ENCODE measurements around the gene NDUFA9.

NDUFA9 gene

DNA sequence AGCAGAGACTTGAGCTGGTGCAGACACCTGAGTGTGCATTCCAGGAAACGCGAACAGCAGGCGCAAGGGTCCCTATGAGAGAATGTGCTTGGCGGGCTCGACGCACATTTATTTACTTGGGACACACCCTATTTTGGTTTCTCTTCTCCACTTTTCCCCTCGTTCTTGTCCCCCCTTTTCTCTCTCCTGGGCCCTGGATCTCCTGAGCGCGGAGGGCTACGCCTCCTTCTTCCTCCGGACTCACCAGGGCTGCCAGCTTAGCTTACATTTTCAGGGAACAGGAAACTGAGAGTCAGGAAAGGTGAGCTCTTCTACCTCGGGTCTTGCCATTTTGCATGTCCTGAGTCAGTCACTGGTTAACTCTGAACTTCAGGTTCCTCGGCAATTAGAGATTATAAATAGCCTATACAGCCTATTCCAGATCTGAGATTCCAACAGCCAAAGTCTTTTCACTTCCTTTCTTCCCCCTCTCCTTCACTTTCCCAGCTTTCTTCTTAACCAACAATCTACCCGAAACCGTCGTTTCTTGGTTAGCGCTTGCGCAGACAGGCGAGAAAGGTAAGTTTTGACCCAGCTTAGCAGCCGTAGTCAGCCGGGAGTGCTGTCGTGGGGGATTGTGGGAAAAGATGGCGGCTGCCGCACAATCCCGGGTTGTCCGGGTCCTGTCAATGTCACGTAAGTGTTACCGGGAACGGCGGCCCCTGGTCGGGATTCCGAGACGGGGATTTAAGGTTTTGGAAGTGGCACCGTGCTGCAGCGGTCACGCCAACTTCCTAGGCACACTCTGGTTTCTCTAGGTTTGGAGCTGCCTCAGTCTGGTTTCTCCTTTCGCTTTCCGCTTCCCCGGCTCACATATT lies at the start of gene NDUFA9, which contains the start of gene AKAP3:
Gene NDUFA9, plus strand, starts transcription at position 614 of the 857 bp plus-strand sequence. Its CDS starts 13 bp downstream, at position 627.
Gene AKAP3, minus strand, starts transcription at position 551 of the 857 bp plus-strand sequence. CDS start 10,855 bp downstream, outside the sequence.
- DNase-seq (ENCODE audit: low spot score) = peak; percentile 81

DNA sequence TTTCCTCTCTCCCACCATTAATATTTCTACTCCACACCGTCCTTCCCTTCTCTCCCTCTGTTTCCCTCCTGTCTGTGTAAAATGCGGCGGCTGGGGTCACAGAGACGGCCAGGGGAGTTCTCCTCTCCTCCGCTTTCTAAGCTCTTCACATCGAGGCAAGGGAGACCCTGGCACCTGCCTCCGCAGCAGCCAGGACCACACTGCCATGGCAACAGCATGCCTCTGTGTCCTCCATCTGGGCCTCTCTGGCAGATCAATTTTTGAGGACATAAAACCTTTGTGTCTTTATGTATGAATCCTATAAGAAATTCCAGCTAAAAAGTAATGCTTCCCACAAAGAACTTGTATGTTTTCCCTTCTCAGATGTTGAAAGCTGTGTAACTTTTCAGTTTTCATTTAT lies 45.5 kb upstream of the NDUFA9 start:
- DNase-seq (ENCODE audit: low spot score) = no peak

DNA sequence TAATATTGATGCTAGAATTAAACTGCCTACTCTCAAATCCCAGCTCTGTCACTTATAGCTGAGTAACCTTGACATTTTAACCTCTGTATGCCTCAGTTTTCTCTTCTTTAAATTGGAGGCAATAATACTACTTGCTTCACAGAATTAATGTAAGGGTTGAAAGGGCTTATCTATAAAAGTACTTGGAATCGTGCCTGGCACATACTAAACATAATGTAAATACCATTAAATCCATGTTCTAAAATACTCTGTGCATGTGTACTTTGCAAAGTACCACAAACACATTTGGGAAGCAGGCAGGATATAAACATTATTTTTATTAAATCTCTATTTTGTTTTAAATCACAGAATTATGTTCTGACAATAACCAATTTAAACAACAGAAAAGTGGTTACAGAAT lies 45.0 kb upstream of the NDUFA9 start:
- DNase-seq (ENCODE audit: low spot score) = no peak

DNA sequence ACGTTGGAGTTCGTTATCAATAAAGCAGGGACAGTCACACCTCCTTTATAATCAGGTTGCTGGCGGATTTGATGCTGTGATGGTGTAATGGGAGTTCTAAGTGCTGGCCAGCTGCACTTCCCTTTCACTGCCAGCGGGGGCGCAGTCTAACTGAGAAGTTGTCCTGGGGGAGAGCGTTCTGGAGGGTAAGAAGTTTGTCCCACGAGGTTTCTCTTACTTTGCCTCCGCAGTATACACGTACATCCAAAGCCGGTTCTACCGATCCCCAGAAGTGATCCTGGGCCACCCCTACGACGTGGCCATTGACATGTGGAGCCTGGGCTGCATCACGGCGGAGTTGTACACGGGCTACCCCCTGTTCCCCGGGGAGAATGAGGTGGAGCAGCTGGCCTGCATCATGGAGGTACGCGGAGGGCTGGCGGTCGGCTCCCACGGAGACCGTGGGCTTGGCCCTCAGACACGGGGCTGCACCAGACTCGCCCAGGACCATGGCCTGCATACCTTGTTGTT lies 44.2 kb upstream of the NDUFA9 start:
- DNase-seq (ENCODE audit: low spot score) = peak; percentile 86

DNA sequence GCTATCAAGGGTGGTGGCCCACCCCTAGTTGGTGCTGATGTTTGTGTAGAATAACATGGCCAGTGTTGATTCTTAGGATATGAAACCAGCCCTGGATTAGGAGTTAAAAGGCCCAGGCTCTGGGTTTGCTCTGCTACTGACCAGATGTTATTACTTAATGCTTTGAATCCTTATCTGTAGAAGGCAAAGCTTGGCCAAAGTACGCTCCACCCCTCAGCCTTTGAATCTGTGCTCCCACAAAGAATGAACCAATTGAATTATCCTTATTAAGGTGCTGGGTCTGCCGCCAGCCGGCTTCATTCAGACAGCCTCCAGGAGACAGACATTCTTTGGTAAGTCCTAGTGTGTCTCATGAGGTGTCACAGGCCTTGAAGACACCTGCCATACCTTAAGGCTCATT lies 41.9 kb upstream of the NDUFA9 start:
- DNase-seq (ENCODE audit: low spot score) = no peak

DNA sequence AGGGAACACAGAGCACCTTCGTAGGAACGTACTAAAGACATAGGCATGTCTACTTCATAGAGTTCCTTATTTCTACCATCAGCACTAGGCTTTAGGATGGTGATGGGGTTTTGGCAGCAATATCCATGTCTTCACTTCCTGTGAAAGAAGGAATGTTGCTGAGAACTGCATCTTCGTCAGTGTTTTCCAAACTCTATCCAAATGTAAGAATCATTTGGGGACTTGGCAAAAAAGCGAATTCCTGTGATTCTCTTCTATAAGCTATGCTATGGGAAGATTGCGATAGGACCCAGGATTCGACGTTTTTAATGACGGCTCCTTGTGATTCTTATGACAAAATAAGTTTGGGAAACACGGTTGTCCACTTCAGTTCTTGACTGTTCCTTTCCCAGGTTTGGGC lies 39.8 kb upstream of the NDUFA9 start:
- no peak for DNase-seq (ENCODE audit: low spot score)

DNA sequence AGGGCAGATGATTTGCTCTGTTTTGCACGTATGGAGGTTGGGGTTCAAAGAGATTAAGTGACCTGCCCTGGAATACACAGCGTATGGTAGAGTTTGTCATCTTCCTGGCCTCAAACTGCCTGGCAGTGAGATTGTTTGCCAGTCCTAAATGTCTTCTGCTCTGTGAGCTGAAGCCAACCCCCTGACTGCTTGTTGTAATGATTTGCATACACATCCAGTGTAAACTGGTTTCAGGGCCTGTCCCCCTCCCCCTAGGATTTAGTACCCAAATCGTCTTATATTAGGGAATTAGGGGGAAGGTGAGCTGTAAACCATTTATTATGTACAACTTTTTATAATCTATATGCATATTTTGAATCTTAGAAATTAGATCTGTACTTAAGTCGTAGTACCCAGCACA lies 38.4 kb upstream of the NDUFA9 start:
- DNase-seq (ENCODE audit: low spot score) = no peak

DNA sequence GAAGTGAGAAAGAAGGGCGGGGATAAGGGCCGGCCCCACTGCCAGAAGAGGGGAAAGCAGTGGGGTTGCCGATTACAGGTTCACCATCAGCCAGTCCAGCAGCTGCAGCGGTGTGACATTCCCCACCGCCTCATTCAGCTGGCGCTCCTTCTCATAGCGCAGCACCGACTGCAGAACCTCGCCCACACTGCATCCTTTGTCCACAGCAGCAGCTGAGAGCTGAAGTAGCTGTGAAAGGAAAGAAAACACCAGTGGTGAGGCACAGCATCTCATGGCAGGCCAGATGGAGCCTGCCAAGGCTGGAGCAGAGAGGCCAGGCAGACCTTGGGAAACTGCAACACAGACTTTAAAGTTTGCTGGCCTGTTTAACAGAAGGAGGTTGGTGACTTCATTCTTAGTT lies 33.2 kb upstream of the NDUFA9 start:
- no peak for DNase-seq (ENCODE audit: low spot score)

DNA sequence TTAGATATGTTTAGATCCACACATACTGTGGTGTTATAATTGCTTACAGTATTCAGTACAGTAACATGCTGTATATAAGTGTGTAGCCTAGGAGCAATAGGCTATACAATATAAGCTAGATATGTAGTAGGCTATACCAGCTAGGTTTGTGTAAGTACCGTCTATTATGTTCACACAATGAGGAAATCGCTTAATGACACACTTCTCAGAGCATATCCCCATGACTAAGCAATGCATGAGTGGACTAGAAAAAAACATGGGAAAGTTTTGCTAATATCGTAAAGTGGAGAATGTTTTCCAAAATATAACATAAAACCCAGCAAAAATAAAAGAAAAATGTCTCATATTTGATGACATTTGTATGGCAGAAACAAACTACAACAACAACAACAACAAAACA lies 27.4 kb upstream of the NDUFA9 start:
- no peak for DNase-seq (ENCODE audit: low spot score)

DNA sequence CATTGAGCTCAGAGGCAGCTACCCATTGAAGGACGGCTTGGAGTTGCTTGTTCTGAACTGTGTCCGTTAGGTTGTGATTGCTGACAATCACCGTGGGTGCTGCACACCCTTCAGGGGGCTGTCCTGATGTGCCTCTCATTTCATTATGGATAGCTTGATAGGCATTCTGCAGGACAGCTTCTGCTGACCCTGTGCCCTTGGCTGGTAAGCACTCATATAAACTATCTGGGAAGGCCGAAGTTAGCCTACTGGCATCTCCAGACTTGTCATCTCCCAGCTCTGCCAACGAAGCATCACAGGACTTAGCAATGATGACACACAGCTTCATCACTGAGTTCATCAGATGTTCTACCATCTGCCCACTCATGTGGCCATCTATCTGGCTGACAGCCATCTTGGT lies 22.4 kb upstream of the NDUFA9 start:
- no peak for DNase-seq (ENCODE audit: low spot score)

DNA sequence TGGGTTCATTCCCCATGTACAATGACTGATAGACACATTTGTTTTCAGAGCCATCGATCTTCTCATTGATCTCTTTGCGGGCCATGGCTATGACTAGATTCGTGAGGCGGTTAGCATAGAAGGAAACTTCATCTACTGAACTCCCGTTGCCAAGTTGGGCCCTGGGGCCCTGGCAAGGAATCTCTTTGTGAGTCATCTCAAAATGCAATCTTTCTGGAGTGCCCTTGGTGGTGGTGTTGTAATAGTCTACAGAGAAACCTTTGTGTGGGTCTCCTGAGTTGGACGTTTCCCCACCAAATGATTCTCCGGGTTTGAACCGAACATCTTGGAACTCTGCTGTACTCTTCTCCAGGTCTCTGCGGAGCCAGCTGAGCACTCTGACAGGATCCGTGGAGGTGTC lies 20.5 kb upstream of the NDUFA9 start:
- no peak for DNase-seq (ENCODE audit: low spot score)

DNA sequence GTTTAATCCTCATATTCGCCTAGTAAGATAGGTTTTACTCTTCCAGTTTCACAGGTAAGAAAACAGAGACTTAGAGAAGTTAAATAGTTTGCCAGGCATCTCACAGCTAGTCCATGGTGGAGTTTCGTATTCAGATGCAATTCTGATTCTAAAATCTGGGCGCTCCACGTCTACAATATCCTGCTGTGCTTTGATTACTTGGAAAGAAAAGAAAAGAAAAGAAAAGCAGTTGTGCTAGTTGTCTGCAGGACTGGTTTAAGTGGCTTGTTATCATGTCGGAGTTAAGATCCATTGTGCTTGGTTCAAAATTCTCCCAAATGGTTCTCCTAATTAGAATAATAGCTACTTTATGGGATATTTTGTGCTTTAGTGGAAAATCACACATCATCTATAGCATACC lies 18.7 kb upstream of the NDUFA9 start:
- no peak for DNase-seq (ENCODE audit: low spot score)

DNA sequence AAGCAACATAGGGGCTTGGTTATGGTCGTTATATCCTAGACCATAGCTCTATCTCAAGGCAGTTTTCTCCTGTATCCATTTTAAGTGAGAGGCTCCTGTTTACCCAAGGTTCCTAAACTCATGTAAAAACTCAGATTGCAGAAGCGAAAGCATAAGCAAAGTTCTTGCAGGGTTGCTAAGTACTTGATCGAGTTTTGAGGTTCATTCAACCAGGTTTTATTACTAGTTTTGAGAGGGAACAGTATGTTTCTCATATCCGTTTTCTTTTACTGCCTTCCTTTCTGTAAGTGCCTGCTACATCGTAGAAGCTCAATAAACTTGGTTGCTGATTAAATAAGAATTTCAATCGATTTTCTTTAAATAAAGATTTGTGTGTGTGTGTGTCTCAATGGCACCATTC lies 5.2 kb upstream of the NDUFA9 start:
- no peak for DNase-seq (ENCODE audit: low spot score)

DNA sequence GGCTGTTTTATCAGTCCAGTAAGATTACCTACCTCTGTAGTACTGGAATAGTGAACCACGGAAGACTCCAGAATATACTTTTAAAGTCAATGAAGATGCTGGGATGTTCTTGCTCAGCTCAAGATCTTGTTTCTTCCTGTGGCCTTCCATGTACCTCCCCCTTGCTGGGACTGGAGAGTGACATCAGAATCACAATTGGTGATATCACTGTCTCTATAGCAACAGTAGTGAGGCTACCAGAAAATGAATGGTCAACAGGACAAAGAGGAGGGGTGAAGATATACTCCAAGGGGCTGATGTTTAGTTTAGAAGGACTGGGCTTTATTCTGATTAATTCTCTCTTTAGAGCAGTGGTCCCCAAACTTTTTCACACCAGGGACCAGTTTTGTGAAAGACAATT lies 3.9 kb upstream of the NDUFA9 start:
- no peak for DNase-seq (ENCODE audit: low spot score)

DNA sequence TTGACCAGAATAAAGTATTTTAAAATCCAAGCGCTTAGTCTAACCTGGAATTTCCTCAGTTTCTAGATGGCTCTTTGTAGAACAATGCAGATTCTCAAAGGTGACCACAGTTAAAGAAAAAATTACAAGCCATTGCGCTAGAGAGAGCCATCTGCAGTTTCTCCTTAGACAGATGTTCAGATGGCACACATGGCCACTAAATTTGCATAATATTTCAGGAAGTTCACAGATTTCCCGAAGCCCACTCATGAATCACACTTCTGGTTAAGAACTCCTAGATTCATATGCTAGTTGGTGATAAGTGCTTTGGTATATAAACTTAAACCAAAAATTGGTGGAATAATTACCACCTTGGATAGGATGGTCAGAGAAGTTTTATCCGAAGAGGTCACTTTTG lies 812 bp upstream of the NDUFA9 start:
- no peak for DNase-seq (ENCODE audit: low spot score)

DNA sequence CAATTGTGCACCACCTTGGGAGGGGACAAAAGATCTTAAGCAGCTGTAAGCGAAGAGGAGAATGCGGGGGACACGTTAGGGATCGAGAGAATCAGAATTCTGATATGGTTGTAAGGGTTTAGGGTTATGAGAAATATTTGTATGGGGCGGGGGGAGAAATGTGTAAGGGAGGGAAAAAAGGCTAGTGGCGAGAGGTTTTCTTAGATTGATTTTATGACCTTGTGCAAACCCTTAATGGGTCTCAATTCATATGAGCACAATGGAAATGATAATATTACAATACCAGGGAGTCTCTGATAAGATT lies 396 bp downstream of the NDUFA9 start:
- DNase-seq (ENCODE audit: low spot score) = no peak

DNA sequence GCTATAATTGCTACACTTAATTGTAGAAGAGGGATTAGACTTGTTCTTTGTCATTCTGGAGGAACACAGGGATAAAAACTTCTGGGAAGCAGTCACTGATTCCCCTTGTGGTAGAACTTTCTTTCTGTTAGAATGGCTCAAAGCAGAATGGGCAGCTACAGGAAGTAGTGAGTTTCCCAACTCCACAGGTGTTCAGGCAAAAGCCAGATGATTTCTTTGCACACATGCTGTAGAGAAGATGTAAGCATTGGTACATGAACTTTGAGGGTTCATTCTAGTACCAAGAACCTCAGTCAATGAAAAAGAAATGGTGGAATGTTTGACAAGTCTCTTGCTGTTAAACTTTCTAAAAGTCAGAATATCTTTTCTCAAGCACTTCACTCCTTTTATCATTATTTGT lies 4.3 kb downstream of the NDUFA9 start:
- no peak for DNase-seq (ENCODE audit: low spot score)

DNA sequence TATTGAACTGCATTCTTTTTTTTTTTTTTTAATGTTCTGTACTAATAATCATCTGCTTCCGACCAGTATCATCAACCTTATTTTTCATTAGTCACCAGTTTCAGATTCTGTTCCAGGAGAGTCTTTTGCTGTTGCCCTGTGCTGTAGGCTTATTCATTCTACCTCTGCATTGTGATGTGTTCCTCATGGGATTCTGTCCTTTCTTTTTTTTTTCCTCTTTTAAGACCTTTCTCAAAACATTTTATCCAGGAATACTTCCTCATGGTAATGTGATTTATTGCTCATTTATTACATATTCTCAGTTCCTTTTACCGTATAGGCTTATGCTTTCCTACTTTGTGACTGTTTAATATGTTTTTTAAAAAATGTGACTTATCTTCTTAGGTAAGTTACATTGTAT lies 4.8 kb downstream of the NDUFA9 start:
- DNase-seq (ENCODE audit: low spot score) = no peak

DNA sequence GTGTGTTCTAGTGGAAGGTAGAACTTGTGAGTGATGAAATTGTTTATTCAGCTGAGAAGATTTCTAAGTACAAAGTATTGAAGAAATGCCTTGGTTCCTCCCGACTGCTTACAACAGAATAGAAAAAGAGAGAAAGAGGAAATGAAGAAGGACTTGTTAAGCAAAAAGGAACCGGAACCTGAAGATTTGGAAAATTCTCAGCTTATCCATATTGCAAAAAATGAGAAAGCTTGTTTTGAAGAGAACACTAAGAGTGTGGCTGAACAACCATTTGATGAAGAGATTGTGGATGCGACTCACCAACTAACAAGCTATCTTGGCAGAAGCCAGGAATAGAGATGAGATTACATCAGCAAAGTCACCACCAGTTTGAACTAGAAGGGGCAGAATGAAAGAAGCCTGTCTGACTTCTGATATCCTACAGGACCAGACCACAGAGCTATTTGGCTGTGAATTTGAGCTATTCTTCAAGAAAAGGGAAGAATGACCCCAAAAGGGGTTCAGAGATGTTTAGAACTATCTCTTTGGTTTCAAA lies 15.1 kb downstream of the NDUFA9 start:
- peak; percentile 62 for DNase-seq (ENCODE audit: low spot score)

DNA sequence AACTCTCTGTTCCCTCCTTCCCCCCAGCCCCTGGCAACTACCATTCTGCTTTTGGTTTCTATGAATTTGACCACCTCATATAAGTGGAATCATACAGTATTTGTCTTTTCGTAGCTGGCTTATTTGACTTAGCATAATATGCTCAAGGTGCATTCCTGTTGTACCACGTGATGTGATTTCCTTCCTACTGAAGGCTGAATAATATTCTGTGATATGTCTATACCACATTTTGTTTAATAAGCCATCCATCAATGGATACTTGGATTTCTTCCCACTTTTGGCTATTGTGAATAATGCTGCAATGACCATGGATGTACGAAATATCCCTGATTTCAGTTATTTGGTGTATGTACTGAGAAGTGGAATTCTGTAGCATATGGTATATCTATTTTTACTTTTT lies 16.3 kb downstream of the NDUFA9 start:
- DNase-seq (ENCODE audit: low spot score) = no peak

DNA sequence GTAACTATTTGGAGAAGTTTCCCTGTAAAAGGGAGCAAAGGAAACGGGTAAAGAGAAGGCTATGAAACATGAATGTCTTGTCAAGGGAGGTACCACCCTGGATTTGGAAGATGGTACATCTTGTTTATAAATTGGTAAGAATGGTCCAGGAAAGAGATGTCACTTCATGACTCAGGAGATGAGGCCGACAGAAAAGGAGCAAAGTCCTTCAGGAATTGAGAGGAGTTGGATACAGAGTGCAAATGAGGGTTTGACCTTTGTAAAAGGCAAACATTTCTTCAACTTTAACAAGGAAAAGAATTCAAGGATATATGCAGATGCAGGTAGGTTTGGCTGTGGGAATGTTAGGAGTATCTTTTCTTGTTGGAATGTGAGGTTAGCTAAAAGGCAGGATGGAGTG lies 30.8 kb downstream of the NDUFA9 start:
- DNase-seq (ENCODE audit: low spot score) = no peak

DNA sequence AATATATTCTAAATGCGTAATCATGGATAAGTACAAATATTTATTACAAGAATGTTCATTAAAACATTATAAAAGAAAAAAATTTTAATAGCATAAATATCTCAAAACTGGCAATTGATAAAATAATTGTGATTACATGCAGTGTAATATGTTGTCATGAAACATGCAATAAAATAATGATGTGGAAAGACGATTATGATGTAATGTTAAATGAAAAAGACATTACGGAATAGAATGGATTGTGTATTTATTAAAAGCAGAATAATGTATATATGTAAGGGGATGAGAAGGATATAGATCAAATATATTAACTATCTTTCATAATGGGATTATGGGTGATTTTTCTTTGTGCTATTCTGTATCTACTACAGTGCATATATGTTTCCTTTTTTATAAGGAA lies 32.8 kb downstream of the NDUFA9 start:
- no peak for DNase-seq (ENCODE audit: low spot score)

DNA sequence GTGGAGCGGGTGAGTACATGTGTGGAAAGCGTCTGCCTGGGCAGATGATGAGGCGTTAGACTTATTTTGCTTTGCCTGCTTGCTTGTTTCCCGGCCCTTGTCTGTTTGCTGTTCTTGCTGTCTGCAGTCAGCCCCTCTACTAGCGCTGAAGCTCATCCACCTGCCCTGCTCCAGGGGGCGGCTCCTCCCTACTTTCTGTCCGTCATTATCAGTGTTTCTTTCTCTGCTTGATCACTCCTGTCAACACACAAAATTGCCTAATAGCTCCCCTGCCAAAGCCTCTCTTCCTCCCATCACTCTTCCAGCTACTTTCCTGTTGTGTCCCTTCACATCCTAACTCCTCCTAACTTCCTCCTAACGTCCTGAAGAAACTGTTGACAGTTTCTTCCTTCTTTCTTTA lies 36.4 kb downstream of the NDUFA9 start:
- DNase-seq (ENCODE audit: low spot score) = no peak

DNA sequence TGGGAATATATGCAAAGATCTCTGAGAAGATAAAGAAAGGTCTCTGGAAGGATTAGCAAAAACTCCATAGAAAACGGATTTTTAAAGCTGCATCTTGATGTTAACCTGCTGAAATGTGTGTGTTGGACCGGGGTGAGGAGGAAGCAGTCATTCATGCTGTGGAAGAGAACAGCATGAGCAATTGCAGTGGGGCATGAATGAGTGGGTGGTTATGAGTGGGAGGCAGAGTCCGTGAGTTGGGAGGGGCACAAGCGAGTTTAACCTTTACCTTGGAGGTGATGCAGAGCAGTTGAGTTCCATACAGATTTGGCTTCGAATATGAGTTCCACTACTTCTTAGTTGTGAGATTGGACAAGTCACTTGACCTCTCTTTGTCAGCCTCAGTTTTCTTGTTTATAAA lies 41.8 kb downstream of the NDUFA9 start:
- no peak for DNase-seq (ENCODE audit: low spot score)
